H7 (cell line): Measurements from ENCODE around the gene NOLC1. TPM values are rescaled to one million over a fixed set of nuclear protein-coding genes. Genes with fewer than 3 reads are reported as not detected.

Experiments
- DNase-seq: peaks from one replicate; pipeline ENCODE4 v3.0.0; 2012
- H3K27me3 ChIP-seq: 2 replicates; pipeline ENCODE4 v1.6.0; 2011; ENCODE audit warnings: mild to moderate bottlenecking, low read length; ENCODE audit not compliant: control insufficient read depth, insufficient read depth
- H3K36me3 ChIP-seq: replicated peaks from 2 replicates; pipeline ENCODE4 v1.5.1; 2011; ENCODE audit warnings: low read length; ENCODE audit not compliant: control insufficient read depth, insufficient read depth
- H3K4me3 ChIP-seq: 2 replicates; pipeline ENCODE4 v1.5.1; 2011; ENCODE audit warnings: low read depth, mild to moderate bottlenecking, control low read depth, low read length, moderate library complexity; ENCODE audit not compliant: insufficient read depth
- total RNA-seq: library from RNA; depleted of rRNA; stranded (reverse); fragments of >200 nt; shearing (Covaris generic); gene quantifications from 2 replicates; pipeline ENCODE4 v1.2.3, GENCODE V29; 2014

Gene NOLC1
- total RNA-seq, 1 experiment from 2014 or later, result 83.6 TPM

GRCh38 chr10:102135956-102136526 lies 16.1 kb upstream of the NOLC1 start:
- H3K4me3 ChIP-seq, result no peak overlapping the region

GRCh38 chr10:102139281-102140110 lies 12.7 kb upstream of the NOLC1 start:
- Histone ChIP-seq H3K36me3 (peaks cover 62% of the 10 kb centered on the region), H3K4me3 (no peak overlapping the region), H3K27me3 (no peaks in the 10 kb centered on the region)
- DNase-seq, result no peak

More at GRCh38 chr10:102135956-102136526, 16.1 kb upstream of the NOLC1 start:
- Histone ChIP-seq H3K27me3 (no peaks in the 10 kb centered on the region), H3K36me3 (peaks cover 41% of the 10 kb centered on the region)
- DNase-seq, result no peak

- DNase-seq, result peak; percentile 16
- H3K27me3 ChIP-seq, result no peaks in the 10 kb centered on the region
- peaks cover 67% of the 10 kb centered on the region for H3K36me3 ChIP-seq
- no peak overlapping the region for H3K4me3 ChIP-seq
Measured at GRCh38 chr10:102140218-102140617, 12.0 kb upstream of the NOLC1 start.

- no peaks in the 10 kb centered on the region for H3K27me3 ChIP-seq
- peaks cover 67% of the 10 kb centered on the region for H3K36me3 ChIP-seq
- H3K4me3 ChIP-seq, result no peak overlapping the region
- peak; percentile 28 for DNase-seq
Measured at GRCh38 chr10:102140913-102141540, 11.2 kb upstream of the NOLC1 start.

- Histone ChIP-seq H3K27me3 (no peaks in the 10 kb centered on the region), H3K36me3 (peaks cover 71% of the 10 kb centered on the region), H3K4me3 (no peak overlapping the region)
- peak; percentile 18 for DNase-seq
Measured at GRCh38 chr10:102141583-102142107, 10.5 kb upstream of the NOLC1 start.

- no peak overlapping the region for H3K4me3 ChIP-seq
- peak; percentile 28 for DNase-seq
- H3K27me3 ChIP-seq, result no peaks in the 10 kb centered on the region
- H3K36me3 ChIP-seq, result peaks cover 49% of the 10 kb centered on the region
Measured at GRCh38 chr10:102146971-102147428, 5.2 kb upstream of the NOLC1 start.

GRCh38 chr10:102147561-102147960 lies 4.6 kb upstream of the NOLC1 start:
- H3K36me3 ChIP-seq, result peaks cover 48% of the 10 kb centered on the region
- no peaks in the 10 kb centered on the region for H3K27me3 ChIP-seq
- DNase-seq, result no peak
- no peak overlapping the region for H3K4me3 ChIP-seq

- H3K4me3 ChIP-seq, result no peak overlapping the region
- H3K36me3 ChIP-seq, result peaks cover 43% of the 10 kb centered on the region
- no peaks in the 10 kb centered on the region for H3K27me3 ChIP-seq
- peak; percentile 23 for DNase-seq
Measured at GRCh38 chr10:102148275-102148674, 3.9 kb upstream of the NOLC1 start.

- no peaks in the 10 kb centered on the region for H3K27me3 ChIP-seq
- DNase-seq, result no peak
- peak overlapping the region; percentile 98 for H3K4me3 ChIP-seq
- peaks cover 29% of the 10 kb centered on the region for H3K36me3 ChIP-seq
Measured at GRCh38 chr10:102150970-102151773, 1.0 kb upstream of the NOLC1 start.

GRCh38 chr10:102152545-102152890 lies 329 bp downstream of the NOLC1 start:
- DNase-seq, result no peak
- H3K36me3 ChIP-seq, result peaks cover 31% of the 10 kb centered on the region
- no peaks in the 10 kb centered on the region for H3K27me3 ChIP-seq
- peak overlapping the region; percentile 98 for H3K4me3 ChIP-seq

GRCh38 chr10:102153093-102153620 lies 968 bp downstream of the NOLC1 start:
- no peaks in the 10 kb centered on the region for H3K27me3 ChIP-seq
- peaks cover 31% of the 10 kb centered on the region for H3K36me3 ChIP-seq
- H3K4me3 ChIP-seq, result peak overlapping the region; percentile 98
- DNase-seq, result peak; percentile 28

- no peak overlapping the region for H3K4me3 ChIP-seq
- DNase-seq, result no peak
- H3K27me3 ChIP-seq, result no peaks in the 10 kb centered on the region
- H3K36me3 ChIP-seq, result peaks cover 32% of the 10 kb centered on the region
Measured at GRCh38 chr10:102154466-102155116, 2.4 kb downstream of the NOLC1 start.

GRCh38 chr10:102157224-102157623 lies 5.0 kb downstream of the NOLC1 start:
- Histone ChIP-seq H3K4me3 (no peak overlapping the region), H3K27me3 (no peaks in the 10 kb centered on the region), H3K36me3 (peaks cover 54% of the 10 kb centered on the region)
- DNase-seq, result no peak
